ENCODE measurements around the gene ANGPTL4. TPM values are rescaled to one million over a fixed set of nuclear protein-coding genes. Genes with fewer than 3 reads are reported as not detected.
"Not testable (repeated sequence)": the region's sequence is repeated elsewhere in the genome, so short reads cannot be mapped to it uniquely, and the experiment has no call there.

ANGPTL4 gene
- total and polyA plus RNA-seq, 5 experiments from 2014 or later: 0.23 TPM; not detected in 4

GRCh38 chr19:8352845-8353244 lies 11.1 kb upstream of the ANGPTL4 start:
- POLR2A ChIA-PET: interaction anchor here (0.6 to 2.2 kb wide), 3 partner anchors 12 to 259 kb away, joined by 4 read pairs; partner anchors contain the start of gene MARCHF2
- ATAC-seq, H3K4me1 Mint-ChIP-seq: not testable (repeated sequence)

GRCh38 chr19:8355631-8356402 lies 8.1 kb upstream of the ANGPTL4 start:
- H3K36me3 Mint-ChIP-seq: peaks cover 0 to 2% (median 0%) of the 10 kb centered on the region in 3 donors
- H3K9me3 Mint-ChIP-seq: no peaks in the 10 kb centered on the region
- no peak for ATAC-seq
- no peak overlapping the region for H3K27ac Mint-ChIP-seq
- DNase-seq: no peak
- H3K27me3 Mint-ChIP-seq: peaks cover 2 to 22% (median 18%) of the 10 kb centered on the region in 5 donors
- H3K4me3 Mint-ChIP-seq: no peak overlapping the region
- POLR2A ChIA-PET: no interaction called here
- H3K4me1 Mint-ChIP-seq: peaks cover 0 to 3% (median 2%) of the 10 kb centered on the region in 4 donors

More at GRCh38 chr19:8352845-8353244, 11.1 kb upstream of the ANGPTL4 start:
- peaks cover 2 to 24% (median 22%) of the 10 kb centered on the region in 5 donors for H3K27me3 Mint-ChIP-seq
- not testable (repeated sequence) for DNase-seq, H3K4me3 Mint-ChIP-seq, H3K9me3 Mint-ChIP-seq, H3K27ac Mint-ChIP-seq, H3K36me3 Mint-ChIP-seq

DNA sequence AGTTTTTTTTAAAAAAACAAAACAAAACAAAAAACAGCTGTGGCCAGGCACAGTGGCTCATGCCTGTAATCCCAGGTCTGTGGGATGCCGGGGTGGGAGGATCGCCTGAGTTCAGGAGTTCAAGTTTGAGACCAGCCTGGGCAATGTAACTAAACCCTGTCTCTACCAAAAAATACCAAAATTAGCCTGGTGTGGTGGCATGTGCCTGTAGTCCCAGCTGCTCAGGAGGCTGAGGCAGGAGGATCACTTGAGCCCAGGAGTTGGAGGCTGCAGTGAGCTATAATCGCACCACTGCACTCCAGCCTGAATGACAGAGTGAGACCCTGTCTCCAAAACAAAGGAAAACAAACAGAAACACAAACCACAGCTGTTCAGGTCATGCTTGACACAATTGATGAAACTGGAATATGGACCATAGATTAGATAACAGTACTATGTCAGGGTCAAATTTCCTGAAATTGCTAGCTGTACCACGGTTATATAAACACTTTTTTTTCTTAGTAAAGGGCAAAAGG lies 6.9 kb upstream of the ANGPTL4 start:
- DNase-seq (no peak), ATAC-seq (no peak)
- peaks cover 0 to 3% (median 2%) of the 10 kb centered on the region in 4 donors for H3K4me1 Mint-ChIP-seq
- H3K36me3 Mint-ChIP-seq: peaks cover 0 to 2% (median 0%) of the 10 kb centered on the region in 3 donors
- peak overlapping the region in 1 of 10 donors; percentile 67 for H3K27ac Mint-ChIP-seq
- POLR2A ChIA-PET: interaction anchor here (0.7 kb wide), 1 partner anchor 44 kb away, joined by 3 read pairs; no protein-coding TSS in a partner anchor
- H3K9me3 Mint-ChIP-seq: no peaks in the 10 kb centered on the region
- H3K4me3 Mint-ChIP-seq: no peak overlapping the region
- peaks cover 3 to 17% (median 8%) of the 10 kb centered on the region in 5 donors for H3K27me3 Mint-ChIP-seq

GRCh38 chr19:8358948-8359347 lies 5.0 kb upstream of the ANGPTL4 start:
- peaks cover 4 to 11% (median 8%) of the 10 kb centered on the region in 4 donors for H3K4me1 Mint-ChIP-seq
- H3K27ac Mint-ChIP-seq: peak overlapping the region in 1 of 10 donors; percentile 13
- POLR2A ChIA-PET: no interaction called here
- H3K36me3 Mint-ChIP-seq: peaks cover 0 to under 1% (median 0%) of the 10 kb centered on the region in 3 donors
- ATAC-seq: no peak
- no peaks in the 10 kb centered on the region for H3K9me3 Mint-ChIP-seq
- DNase-seq: no peak
- no peak overlapping the region for H3K4me3 Mint-ChIP-seq
- peaks cover 0 to 26% (median 11%) of the 10 kb centered on the region in 5 donors for H3K27me3 Mint-ChIP-seq

GRCh38 chr19:8360196-8360595 lies 3.8 kb upstream of the ANGPTL4 start:
- Mint-ChIP-seq H3K27ac (no peak overlapping the region), H3K4me3 (no peak overlapping the region), H3K36me3 (no peaks in the 10 kb centered on the region), H3K27me3 (peaks cover under 1 to 35% (median 12%) of the 10 kb centered on the region in 5 donors), H3K9me3 (no peaks in the 10 kb centered on the region), H3K4me1 (peaks cover 6 to 12% (median 10%) of the 10 kb centered on the region in 4 donors)
- POLR2A ChIA-PET: no interaction called here
- ATAC-seq (no peak), DNase-seq (no peak)

DNA sequence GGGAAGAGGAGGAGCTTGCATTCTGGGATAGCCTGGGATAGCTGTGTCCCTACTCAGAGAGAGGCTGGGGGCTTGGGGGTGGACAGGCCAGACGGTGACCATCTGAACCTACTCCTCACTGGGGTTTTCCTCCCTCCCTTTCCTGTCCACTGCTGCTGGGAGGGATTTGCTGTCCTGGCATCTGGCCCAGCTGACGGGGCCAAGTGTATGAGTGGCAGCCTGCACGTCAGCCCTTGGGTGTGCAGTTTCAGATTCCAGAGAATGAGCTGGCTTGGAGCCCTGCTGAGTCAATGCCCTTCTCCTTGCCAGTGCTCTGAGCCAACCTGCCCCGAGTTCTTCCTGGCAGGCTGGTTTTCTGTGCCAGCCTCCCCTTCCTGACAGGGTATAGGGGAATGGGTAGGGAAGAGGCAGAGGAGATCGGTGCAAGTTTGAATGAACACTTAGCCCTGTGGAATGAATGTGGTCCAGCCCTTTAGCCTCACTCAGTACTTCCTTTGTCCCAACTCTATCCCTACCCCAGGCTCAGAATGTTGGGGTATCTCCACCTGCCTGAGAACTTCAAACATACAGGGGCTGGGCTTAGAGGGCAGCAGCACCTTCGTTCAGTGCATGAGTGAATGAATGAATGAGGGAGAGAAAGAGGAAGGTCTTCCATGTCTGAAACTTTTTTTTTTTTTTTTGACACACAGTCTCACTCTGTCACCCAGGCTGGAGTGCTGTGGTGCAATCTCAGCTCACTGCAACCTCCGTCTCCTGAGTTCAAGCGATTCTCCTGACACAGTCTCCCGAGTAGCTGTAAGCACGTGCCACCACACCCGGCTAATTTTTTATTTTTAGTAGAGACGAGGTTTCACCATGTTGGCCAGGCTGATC lies 1.8 kb upstream of the ANGPTL4 start:
- DNase-seq (no peak), ATAC-seq (no peak)
- Mint-ChIP-seq H3K36me3 (no peaks in the 10 kb centered on the region), H3K9me3 (no peaks in the 10 kb centered on the region), H3K4me1 (peaks cover 6 to 12% (median 10%) of the 10 kb centered on the region in 4 donors), H3K27ac (peak overlapping the region in 1 of 10 donors; percentile 49), H3K27me3 (peaks cover 4 to 54% (median 24%) of the 10 kb centered on the region in 5 donors), H3K4me3 (peak overlapping the region in 1 of 10 donors; percentile 80)
- POLR2A ChIA-PET: interaction anchor here (0.7 to 1.1 kb wide), 4 partner anchors 8 to 90 kb away, joined by 3 to 5 read pairs (median 4); no protein-coding TSS in a partner anchor

- Mint-ChIP-seq H3K4me3 (peak overlapping the region in 1 of 10 donors; percentile 20), H3K27me3 (peaks cover 8 to 68% (median 38%) of the 10 kb centered on the region in 5 donors), H3K9me3 (no peaks in the 10 kb centered on the region), H3K27ac (no peak overlapping the region), H3K36me3 (peaks cover 0 to 3% (median 0%) of the 10 kb centered on the region in 3 donors), H3K4me1 (peaks cover 6 to 14% (median 11%) of the 10 kb centered on the region in 4 donors)
- no peak for ATAC-seq
- POLR2A ChIA-PET: no interaction called here
- no peak for DNase-seq
Observed at GRCh38 chr19:8366121-8366581, 2.2 kb downstream of the ANGPTL4 start.

GRCh38 chr19:8366961-8367326 lies 3.0 kb downstream of the ANGPTL4 start:
- Mint-ChIP-seq H3K27ac (no peak overlapping the region), H3K4me3 (peak overlapping the region in 1 of 10 donors; percentile 67), H3K9me3 (no peaks in the 10 kb centered on the region), H3K36me3 (peaks cover 0 to 3% (median 0%) of the 10 kb centered on the region in 3 donors), H3K4me1 (peaks cover 6 to 14% (median 11%) of the 10 kb centered on the region in 4 donors), H3K27me3 (peaks cover 7 to 64% (median 38%) of the 10 kb centered on the region in 5 donors)
- DNase-seq (no peak), ATAC-seq (no peak)
- POLR2A ChIA-PET: no interaction called here

GRCh38 chr19:8367327-8368001 lies 3.5 kb downstream of the ANGPTL4 start:
- POLR2A ChIA-PET: no interaction called here
- H3K27ac Mint-ChIP-seq: peak overlapping the region in 2 of 10 donors; percentile 53 to 69

DNA sequence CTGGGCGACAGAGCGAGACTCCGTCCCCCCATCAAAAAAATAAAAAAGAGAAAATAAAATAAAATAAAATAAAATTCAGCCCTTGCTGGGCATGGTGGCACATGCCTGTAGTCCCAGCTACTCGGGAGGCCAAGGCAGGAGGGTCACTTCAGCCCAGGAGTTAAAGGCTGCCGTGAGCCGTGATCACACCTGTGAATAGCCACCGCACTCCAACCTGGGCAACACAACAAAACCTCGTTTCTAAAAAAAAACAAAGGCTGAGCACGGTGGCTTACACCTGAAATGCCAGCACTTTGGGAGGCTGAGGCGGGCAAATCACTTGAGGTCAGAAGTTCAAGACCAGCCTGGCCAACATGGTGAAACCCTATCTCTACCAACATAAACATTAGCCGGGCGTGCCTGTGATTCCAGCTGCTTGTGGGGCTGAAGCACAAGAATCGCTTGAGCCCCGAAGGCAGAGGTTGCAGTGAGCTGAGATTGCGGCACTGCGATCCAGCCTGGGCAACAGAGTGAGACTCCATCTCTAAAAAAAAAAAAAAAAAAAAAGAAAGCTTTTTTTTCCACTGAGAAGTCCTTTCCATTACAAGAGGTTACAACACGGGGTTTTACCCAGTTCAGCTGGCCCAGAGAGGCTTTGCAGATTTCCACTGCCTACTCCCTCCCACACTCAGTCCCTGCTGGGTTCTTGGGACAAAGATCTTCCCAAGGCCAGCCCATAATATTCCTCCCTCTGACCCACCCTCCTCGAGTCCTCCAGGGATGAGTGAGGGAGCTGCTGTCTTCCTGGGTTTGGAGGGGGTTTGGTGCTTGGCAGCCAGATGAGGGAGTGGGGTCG lies 6.4 kb downstream of the ANGPTL4 start:
- ATAC-seq (no peak), DNase-seq (no peak)
- Mint-ChIP-seq H3K4me3 (no peak overlapping the region), H3K27ac (no peak overlapping the region), H3K9me3 (no peaks in the 10 kb centered on the region), H3K27me3 (peaks cover 4 to 36% (median 29%) of the 10 kb centered on the region in 5 donors), H3K36me3 (peaks cover 0 to 3% (median 0%) of the 10 kb centered on the region in 3 donors), H3K4me1 (peaks cover 0 to 6% (median 2%) of the 10 kb centered on the region in 4 donors)
- POLR2A ChIA-PET: no interaction called here

More at GRCh38 chr19:8367327-8368001, 3.5 kb downstream of the ANGPTL4 start:
- peaks cover 6 to 14% (median 11%) of the 10 kb centered on the region in 4 donors for H3K4me1 Mint-ChIP-seq
- H3K36me3 Mint-ChIP-seq: peaks cover 0 to 3% (median 0%) of the 10 kb centered on the region in 3 donors
- peak overlapping the region in 1 of 10 donors; percentile 67 for H3K4me3 Mint-ChIP-seq
- ATAC-seq (no peak), DNase-seq (no peak)
- no peaks in the 10 kb centered on the region for H3K9me3 Mint-ChIP-seq
- H3K27me3 Mint-ChIP-seq: peaks cover 7 to 59% (median 38%) of the 10 kb centered on the region in 5 donors

Data from naive thymus-derived CD8-positive, alpha-beta T cell (primary cell).